RPMI7951 (cell line): ENCODE data around the gene ATXN7. TPM values are rescaled to one million over a fixed set of nuclear protein-coding genes. Genes with fewer than 3 reads are reported as not detected.
A peak's percentile ranks its signal among the peaks of the same experiment; 100 is the strongest.

Experiments
- DNase-seq: peaks from one replicate; pipeline ENCODE4 v3.0.0-alpha.2; 2012; ENCODE audit warnings: low read depth
- total RNA-seq: library from RNA; depleted of rRNA; stranded (reverse); fragments of >200 nt; shearing (Covaris generic); gene quantifications from 2 replicates; pipeline ENCODE4 v1.2.3, GENCODE V29; 2014

The ATXN7 gene
- total RNA-seq, 1 experiment from 2014 or later = 5.4 TPM

GRCh38 chr3:63963496-63963895 lies 99.8 kb downstream of the ATXN7 start:
- no peak for DNase-seq

GRCh38 chr3:63964681-63965485 lies 101.2 kb downstream of the ATXN7 start:
- DNase-seq = no peak

DNA sequence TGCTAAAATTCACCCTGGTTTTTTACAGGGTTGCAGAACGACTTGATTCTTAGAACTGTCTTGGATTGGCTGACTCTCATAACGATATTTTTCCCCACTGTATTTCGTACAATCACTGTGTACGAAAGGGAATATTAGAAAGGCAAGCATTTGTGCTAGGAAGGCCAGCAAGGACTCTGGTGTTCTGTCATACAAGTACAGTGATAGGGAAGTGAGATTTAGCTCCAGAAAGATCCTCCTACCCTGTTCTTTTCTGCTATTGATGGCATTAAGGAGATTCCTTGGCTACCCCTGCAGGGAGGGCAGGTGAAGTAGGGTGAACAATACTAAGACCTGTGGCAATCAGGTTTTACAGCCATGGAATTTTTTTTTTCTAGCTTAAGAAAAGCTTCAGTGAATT lies 102.3 kb downstream of the ATXN7 start:
- DNase-seq = no peak

DNA sequence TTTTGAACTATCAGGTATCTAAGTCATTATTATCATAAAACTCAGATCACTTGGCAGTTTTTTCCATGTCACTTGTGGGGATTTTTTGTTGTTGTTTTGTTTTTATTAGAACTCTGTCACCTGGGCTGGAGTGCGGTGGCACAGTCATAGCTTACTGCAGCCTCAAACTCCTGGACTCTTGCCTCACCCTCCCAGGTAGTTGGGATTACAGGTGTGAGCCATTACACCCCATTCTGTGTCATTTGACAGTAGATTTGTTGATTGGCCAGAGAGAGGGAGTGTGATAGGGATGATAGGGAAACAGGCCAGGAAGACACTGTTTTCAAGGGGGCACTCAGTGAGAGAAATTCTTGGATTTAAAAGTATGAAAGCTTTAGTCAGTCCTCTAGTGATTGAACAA lies 103.2 kb downstream of the ATXN7 start:
- no peak for DNase-seq

- DNase-seq = no peak
Observed at GRCh38 chr3:63967675-63968611, 104.3 kb downstream of the ATXN7 start.

GRCh38 chr3:63968612-63969350 lies 105.1 kb downstream of the ATXN7 start:
- DNase-seq = no peak

- no peak for DNase-seq
Observed at GRCh38 chr3:63969876-63970275, 106.2 kb downstream of the ATXN7 start.

- DNase-seq = no peak
Observed at GRCh38 chr3:63970631-63971475, 107.2 kb downstream of the ATXN7 start.

GRCh38 chr3:63972196-63972595 lies 108.5 kb downstream of the ATXN7 start:
- DNase-seq = no peak

DNA sequence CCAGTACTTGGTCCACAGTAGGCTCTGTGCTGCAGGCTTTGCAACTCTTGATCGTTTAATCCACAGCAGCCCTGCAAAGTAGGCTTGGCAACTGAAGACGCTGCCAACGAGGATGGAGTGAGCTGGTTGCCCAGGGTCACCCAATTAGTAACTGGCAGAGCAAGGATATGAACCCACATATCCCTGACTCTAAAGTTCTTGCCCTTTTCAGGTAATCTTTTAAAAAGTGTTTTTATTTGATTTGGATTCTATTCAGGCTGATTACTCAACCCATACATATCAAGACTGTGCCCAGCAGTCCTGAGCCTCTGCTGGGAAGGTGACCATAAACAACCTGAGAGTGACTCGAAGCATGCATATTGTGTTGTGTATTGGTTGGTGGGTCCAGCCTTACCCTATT lies 109.3 kb downstream of the ATXN7 start:
- DNase-seq = no peak

DNA sequence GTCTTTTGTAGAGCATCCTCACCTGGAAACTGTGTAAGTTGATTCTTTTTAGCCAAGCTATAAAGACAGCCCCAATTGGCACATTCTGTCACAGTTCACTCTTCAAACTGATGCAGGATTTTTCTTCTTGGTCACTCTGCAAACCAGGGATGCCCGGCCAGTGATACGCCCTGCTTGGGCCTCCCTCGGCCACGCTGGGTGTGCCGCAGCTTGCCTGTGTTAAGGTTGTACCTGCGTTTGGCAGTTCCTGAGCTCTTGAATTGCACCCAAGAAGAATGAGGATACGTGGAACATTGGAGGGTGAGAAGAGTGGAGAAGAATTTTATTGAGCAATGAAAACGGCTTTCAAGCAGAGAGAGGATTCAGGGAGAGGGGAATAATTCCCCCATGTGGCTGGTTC lies 109.7 kb downstream of the ATXN7 start:
- DNase-seq = no peak

DNA sequence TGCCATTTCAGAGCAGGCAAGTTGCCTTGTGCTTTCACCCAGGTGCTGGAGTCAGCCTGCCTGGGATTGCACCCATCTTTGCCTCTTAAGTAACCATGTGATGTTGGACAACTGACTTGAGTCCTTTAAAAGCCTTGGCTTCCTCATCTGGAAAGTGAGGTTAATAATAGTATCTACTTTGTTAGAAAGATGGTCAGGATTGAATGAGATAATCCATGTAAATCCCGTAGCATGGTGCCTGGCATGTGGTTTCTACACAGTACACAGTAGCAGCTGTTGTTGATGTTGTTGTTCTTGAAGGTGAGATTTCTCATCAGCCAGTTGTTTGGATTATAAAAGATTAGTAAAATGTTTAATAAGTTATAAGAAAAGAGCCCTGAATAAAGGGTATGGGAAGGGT lies 110.8 kb downstream of the ATXN7 start:
- no peak for DNase-seq

DNA sequence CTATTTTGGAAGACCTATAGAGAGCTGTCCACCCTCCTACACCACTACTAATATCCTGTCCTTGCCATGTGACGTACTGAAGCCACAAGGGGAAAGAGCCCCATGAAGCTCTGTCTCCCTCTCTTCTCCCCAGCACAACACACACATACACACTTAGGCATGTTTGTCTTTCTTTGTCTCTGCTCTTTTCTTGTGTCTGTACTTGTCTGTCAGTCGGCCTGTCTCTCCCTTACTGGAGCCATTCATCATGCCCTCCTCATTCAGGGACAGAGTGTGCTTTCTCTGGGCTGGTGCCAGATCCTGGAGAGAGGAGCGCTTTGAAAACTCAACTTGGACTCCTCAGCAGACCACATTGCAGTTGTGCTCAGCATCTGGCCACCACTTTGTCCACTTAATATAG lies 112.1 kb downstream of the ATXN7 start:
- DNase-seq = peak; percentile 70

DNA sequence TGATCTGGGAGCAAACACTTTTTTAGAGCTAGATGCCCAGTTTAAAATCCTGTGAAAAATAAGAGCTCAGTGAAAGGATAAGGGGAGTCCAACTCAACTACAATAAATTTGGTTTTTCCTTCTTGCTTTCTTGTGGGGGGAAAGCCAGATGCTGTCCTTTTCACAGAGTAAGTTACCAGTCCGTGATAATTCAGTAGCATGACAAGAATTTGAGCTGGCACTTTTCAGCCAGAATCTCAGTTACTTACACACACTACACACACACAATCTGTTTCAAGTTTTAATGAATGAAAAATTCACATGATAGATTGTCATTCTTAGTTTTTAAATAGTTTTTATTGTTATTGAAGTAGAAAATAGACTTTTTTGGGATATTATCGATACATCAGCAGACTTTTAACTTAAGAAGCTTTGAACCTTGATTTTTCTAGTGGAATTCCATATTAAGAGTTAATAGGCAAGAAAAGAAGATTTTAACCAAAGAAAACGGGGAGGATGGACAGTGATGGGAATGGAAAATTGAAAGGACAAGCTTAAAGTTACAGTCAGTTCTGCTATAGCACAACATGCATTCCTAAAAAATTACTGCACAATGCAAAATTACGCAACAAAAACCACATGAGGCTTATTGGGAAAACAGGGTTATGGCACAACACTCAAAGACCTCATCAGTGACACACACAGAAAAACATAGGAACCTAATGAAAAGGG lies 112.6 kb downstream of the ATXN7 start:
- peak; percentile 89 for DNase-seq

GRCh38 chr3:63976872-63977200 lies 113.2 kb downstream of the ATXN7 start:
- DNase-seq = no peak

- DNase-seq = no peak
Observed at GRCh38 chr3:63977893-63978292, 114.2 kb downstream of the ATXN7 start.

- DNase-seq = peak; percentile 23
Observed at GRCh38 chr3:63979093-63979885, 115.6 kb downstream of the ATXN7 start.

- no peak for DNase-seq
Observed at GRCh38 chr3:63980019-63980418, 116.4 kb downstream of the ATXN7 start.

GRCh38 chr3:63980830-63981498 lies 117.3 kb downstream of the ATXN7 start:
- no peak for DNase-seq
